PFSK-1 (cell line): Measurements from ENCODE around the gene TRIAP1.

Source experiments
- POLR2AphosphoS5 ChIP-seq: IDR thresholded peaks from 2 replicates; pipeline ENCODE4 v1.6.1; 2012; ENCODE audit warnings: low read depth, mild to moderate bottlenecking, control low read depth, low read length, moderate library complexity
- REST ChIP-seq, 2 experiments: IDR thresholded peaks; 2 replicates each; pipeline versions ENCODE4 v1.6.1 to v1.8.0; 2011 to 2012; ENCODE audit warnings: low read depth in 2 of 2, low read length in 2 of 2, control low read depth in 1 of 2, inconsistent platforms in 1 of 2, mild to moderate bottlenecking in 1 of 2, moderate library complexity in 1 of 2; ENCODE audit not compliant: insufficient read depth in 1 of 2

GRCh38 chr12:120470150-120470784, 24.1 kb upstream of the TRIAP1 start:
- TF ChIP-seq REST (IDR thresholded peaks at IDR 0.05; ENCODE audit: insufficient read depth in 1 of 2, low read depth in 2 of 2, low read length in 2 of 2): no peak
- no peak for TF ChIP-seq POLR2AphosphoS5
